ENCODE data around the gene CD22. TPM values are rescaled to one million over a fixed set of nuclear protein-coding genes. Genes with fewer than 3 reads are reported as not detected.

The CD22 gene
- total RNA-seq, 1 donor from 2014 or later, result 0.05 TPM

DNA sequence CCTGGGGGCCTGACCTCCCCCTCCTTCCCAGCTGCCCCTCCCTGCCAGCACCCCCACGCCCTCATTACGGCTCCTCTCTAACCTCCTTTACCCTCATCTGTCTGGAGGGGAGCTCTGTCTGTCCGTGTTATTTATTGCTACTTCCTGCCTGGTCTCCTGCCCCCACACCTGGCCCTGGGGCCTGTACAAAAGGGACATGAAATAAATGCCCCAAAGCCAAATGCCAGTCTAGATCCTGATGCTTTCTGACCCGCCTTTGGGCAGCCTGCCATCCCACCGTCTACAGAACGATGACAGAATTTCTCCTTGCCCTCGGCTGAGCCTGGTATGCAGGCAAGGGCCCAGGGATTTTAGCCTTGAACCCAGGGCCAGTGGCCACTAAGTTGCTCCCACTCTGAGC lies 15.4 kb upstream of the CD22 start:
- DNase-seq (ENCODE audit: low read depth), result peak; percentile 7

GRCh38 chr19:35314031-35314430 lies 15.0 kb upstream of the CD22 start:
- no peak for DNase-seq (ENCODE audit: low read depth)

DNA sequence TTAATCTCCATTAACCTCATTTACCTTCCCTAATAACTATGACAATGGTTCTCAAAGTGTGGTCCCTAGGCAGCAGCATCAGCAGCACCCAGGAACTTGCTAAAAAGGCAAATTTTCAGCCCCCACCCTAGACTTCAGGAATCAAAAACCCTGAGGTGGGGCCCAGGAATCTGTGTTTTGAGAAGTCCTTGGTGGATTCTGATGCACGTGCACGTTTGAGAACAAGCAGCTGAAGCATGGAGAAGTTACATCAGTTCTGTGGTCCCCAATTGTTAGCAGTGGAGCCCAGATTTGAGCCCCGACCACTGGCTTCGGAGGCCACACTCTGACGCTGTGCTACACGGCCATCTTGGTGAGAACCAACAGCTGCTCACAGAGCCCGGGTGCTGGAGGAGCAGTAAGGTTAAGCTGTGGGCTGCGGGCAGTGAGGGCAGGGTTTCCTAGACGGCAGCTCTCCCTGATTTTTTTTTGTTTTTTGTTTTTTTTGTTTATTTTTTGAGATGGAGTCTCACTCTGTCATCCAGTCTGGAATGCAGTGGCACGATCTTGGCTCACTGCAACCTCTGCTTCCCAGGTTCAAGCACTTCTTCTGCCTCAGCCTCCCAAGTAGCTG lies 14.0 kb upstream of the CD22 start:
- DNase-seq (ENCODE audit: low read depth), result no peak

GRCh38 chr19:35315883-35316282 lies 13.1 kb upstream of the CD22 start:
- DNase-seq (ENCODE audit: low read depth), result no peak

DNA sequence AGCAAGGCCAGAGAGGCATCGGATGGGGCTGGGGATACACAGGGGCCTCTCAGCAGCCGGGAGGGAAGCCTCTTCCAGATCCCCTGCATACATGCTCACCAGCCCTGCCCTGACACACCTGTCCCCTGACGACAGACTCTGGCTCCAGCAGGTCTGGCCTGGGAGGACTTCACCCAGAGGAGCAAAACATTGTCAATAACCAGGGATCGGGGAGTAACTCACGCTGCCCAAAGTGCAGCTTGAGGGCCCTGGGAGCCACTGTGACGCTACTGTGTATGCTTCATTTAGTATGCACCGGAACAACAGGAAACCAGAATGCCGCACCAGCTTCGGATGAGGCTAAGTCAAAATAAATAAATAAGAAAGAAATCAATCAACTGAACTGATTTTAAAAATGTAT lies 12.4 kb upstream of the CD22 start:
- no peak for DNase-seq (ENCODE audit: low read depth)

GRCh38 chr19:35317464-35318043 lies 11.4 kb upstream of the CD22 start:
- DNase-seq (ENCODE audit: low read depth), result no peak

DNA sequence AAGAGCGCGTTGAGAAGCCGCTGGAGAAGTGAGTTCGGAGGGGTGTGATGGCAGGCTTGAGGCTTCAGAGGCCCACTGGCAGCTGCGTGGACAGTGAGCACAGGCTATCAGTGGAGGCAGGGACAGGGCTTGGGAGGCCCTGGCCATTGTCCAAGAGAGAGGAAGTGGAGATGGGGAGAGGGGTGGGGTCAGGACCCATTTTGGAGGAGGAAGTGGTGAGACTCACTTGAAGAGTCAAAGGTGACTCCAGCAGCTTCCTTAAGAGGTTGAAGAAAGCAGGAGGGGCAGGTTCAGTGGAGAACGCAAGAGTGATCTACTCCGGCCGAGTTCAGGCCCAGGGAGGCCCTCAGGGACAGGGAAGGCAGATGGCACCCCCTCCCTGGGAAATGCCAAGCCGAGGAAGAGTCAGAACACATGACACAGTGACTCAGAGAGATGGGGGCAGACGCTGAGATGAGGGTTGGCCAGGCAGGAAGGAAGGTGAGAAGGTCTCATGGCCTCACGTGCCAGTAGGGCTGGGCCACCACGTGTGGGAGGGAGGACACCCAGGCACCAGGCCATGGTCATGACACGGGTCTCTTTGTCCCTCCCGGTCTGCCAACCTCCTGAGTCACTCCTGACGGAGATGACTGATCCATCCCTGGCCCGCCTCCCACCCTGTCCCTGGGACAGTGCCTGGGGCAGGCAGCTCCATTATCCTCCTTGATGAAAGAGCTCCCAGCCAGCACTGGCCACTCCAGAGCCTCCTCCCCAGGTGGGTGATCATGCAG lies 10.1 kb upstream of the CD22 start:
- DNase-seq (ENCODE audit: low read depth), result peak; percentile 74

- no peak for DNase-seq (ENCODE audit: low read depth)
Measured at GRCh38 chr19:35320065-35320713, 8.8 kb upstream of the CD22 start.

DNA sequence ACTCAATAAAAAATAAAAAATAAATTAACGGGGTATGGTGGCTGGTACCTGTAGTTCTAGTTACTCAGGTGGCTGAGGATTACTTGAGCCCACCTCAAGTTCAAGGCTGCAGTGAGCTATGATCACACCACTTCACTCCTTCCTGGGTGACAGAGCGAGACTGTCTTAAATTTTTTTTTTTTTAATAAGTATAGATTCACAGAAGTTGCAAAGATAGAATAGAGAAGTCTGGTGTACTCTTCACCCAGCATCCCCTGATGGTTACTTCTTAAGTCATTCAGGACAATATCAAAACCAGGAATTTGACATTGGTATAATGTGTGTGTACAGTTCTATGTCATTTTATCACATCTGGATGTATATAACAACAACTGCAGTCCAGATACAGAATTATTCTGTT lies 7.7 kb upstream of the CD22 start:
- DNase-seq (ENCODE audit: low read depth), result no peak

DNA sequence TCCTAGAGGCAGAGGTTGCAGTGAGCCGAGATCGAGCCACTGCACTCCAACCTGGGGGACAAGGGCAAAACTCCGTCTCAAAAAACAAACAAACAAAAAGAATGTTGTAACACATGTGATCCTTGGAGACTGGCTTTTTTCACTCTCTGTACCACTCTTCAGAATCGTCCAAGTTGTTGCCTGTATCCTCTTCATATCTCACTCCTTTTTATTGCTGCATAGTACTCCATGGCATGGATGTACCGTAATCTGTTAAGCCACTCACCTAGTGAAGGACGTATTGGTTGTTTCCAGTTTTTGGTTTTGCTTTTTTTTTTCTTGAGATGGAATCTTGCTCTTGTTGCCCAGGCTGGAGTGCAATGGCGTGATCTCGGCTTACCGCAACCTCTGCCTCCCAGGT lies 7.0 kb upstream of the CD22 start:
- DNase-seq (ENCODE audit: low read depth), result no peak

DNA sequence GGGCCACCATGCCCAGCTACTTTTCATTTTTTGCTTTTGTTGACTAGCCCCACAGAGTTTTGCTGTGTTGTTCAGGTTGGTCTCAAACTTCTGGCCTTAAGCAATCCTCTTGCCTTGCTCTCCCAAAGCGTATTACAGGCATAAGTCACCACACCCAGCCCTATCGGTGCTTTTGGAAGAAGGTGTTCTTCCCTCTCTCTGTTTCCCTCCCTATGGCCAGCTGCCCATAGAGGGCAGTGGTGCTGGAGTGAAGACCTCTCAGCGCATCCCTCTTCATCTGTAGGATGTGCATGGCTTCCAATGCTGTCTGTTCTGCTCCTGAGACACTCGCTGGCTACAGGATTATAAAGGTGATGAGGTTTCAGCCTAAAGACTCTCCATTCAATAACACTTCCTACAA lies 1.3 kb upstream of the CD22 start:
- no peak for DNase-seq (ENCODE audit: low read depth)

- no peak for DNase-seq (ENCODE audit: low read depth)
Measured at GRCh38 chr19:35329323-35329722, 336 bp downstream of the CD22 start.

- no peak for DNase-seq (ENCODE audit: low read depth)
Measured at GRCh38 chr19:35330475-35330874, 1.5 kb downstream of the CD22 start.

DNA sequence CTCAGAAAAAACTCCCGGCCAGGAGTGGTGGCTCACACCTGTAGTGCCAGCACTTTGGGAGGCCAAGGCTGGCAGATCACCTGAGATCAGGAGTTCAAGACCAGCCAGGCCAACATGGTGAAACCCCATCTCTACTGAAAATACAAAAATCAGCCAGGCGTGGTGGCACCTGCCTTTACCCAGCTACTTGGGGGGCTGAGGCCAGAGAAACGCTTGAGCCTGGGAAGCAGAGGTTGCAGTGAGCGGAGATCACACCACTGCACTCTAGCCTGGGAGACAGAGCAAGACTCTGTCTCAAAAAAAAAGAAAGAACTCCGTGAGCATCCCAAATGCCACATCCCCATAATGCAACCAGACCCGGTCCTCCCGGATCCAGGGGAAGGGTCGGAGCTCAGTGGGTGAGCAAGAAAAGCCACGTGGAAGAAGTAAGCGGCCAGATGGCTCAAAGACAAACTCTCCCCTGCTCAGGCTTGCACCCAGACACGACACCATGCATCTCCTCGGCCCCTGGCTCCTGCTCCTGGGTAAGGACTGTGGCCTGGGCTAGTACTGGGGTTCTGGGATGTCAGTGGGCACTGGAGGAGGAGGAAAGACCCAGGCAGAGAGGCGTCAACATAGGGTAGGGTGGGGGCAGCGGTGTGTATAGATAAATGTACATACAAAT lies 2.7 kb downstream of the CD22 start:
- DNase-seq (ENCODE audit: low read depth), result no peak

DNA sequence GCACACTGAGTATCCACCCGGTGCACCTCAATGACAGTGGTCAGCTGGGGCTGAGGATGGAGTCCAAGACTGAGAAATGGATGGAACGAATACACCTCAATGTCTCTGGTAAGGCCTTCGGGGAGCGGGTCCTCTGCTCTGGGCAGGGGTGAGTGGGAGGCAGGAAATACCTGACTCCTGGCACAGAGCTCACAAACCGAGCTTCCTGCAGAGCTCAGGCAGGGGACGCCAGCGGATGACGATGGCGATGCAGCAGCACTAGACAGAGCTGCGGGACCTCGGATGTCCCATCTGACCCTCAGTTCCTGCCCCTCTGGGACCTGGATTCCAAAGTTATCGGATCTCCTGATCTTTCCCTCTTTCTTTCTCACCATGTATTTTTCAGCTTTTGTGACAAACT lies 3.8 kb downstream of the CD22 start:
- no peak for DNase-seq (ENCODE audit: low read depth)

DNA sequence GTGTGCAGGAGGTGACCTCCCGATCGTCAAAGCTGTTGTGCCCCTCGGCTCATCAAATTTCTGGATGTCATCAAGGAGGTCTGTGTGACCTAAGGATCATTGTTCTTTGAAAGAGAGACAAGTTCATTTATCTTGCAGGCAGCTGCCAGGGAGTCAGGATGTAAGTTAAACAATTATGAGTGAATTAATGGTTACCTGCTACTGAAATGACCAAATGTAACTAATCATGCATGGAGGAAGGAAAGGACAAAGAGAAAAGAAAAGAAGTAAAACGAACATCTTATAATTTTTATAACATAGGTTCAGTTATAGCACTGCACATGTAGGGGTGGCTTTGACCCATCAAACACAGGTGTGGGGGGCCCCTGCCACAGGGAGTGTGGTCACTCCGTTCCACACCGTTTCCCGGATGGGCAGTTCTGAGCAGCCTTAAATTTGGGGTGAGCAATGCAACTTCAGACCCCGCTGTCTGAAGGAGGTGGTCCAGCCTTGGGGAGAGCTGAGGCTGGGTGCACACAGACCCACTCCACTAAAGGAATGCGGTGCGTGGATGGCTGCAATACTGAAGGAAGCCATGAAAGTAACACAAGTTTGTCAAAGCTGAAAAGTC lies 5.3 kb downstream of the CD22 start:
- no peak for DNase-seq (ENCODE audit: low read depth)

- no peak for DNase-seq (ENCODE audit: low read depth)
Measured at GRCh38 chr19:35336166-35336955, 7.4 kb downstream of the CD22 start.

DNA sequence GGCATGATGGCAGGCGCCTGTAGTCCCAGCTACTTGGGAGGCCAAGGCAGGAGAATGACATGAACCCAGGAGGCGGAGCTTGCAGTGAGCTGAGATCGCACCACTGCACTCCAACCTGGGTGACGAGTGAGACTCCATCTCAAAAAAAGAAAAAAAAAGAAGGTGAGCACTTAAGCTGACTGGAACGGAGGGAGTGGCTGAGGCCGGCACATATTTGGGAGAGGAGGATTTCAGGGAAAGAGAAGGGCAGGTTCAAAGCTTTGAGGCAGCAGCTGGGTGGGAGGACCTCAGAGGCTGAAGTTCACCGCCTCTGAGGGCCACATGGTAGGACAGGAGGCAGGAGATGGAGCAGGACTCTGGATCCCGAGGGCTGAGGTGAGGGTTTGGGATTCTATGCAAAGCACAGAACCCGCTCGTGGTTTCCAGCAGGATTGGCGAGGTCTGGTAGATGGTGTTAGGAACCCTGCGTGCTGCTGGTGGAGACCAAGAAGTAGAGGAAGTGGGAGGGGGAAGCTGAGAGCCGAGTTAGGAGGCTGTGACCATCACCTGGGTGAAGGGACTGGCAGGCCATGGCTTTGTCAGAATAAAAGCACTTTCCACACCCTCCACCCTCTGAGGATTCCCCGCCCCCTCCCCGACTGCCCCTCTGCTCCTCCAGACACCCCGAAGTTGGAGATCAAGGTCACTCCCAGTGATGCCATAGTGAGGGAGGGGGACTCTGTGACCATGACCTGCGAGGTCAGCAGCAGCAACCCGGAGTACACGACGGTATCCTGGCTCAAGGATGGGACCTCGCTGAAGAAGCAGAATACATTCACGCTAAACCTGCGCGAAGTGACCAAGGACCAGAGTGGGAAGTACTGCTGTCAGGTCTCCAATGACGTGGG lies 8.4 kb downstream of the CD22 start:
- no peak for DNase-seq (ENCODE audit: low read depth)

- no peak for DNase-seq (ENCODE audit: low read depth)
Measured at GRCh38 chr19:35337984-35338296, 9.0 kb downstream of the CD22 start.

DNA sequence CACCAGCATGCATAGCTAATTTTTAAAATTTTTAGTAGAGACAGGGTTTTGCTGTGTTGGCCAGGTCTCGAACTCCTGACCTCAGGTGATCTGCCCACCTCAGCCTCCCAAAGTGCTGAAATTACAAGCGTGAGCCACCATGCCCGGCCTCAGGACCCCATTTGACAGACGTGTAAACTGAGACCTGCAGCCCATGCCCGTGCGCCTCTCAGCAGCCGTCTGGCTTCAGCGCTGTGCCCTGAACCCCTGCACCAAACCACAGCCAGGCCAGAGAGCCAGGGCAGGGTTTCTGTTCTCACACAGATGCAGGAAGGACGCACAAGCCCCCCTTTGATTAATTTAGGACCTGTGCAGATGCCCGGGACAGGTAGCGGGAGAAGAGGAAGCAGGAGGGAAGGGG lies 11.4 kb downstream of the CD22 start:
- DNase-seq (ENCODE audit: low read depth), result no peak

Data from myocyte (in vitro differentiated cells).